Mucosa of gallbladder (tissue), 1 donor: ENCODE measurements around the gene C3orf22. TPM values are rescaled to one million over a fixed set of nuclear protein-coding genes. Genes with fewer than 3 reads are reported as not detected.
A peak's percentile ranks its signal among the peaks of the same experiment; 100 is the strongest.
"Not testable (repeated sequence)": the region's sequence is repeated elsewhere in the genome, so short reads cannot be mapped to it uniquely, and the experiment has no call there.

Experiments used
- DNase-seq: peaks from one replicate; pipeline ENCODE4 v3.0.0-alpha.2; 2020; ENCODE audit warnings: low spot score
- total RNA-seq: library from RNA; stranded (reverse); gene quantifications from one replicate; pipeline ENCODE4 v1.2.1, GENCODE V29; 2021
- donor health status: DM: no; HTN: no; CAD: no.

The C3orf22 gene
- total RNA-seq, 1 donor from 2014 or later, result not detected

DNA sequence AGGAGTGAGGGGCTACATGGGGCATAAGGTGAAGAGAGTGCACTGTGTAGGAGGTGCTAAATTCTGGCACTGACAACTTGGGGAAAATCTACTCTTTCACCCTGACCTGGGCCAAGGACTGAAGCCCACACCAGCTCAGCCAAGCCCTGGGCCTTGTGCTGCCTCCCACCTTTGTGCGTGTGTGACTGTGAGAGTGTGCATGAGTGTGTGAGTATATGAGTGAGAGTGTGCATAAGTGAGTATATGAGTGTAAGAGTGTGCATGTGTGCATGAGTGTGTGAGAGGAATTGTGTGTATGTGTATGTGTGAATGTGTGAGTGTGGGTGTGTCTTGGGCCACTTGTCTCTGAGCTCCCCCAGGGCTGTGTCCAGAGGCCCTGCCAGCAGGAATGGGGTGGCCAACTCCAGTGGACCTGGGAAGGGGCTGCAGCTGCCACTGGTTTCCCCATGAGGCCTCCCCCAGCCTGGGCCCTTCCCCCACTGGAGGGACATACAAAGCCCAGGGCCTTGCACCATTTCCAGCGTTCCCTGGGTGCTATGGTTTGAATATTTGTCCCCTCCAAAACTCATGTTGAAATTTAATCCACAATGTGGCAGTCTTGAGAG, 15.2 kb downstream of the C3orf22 start:
- no peak for DNase-seq

DNA sequence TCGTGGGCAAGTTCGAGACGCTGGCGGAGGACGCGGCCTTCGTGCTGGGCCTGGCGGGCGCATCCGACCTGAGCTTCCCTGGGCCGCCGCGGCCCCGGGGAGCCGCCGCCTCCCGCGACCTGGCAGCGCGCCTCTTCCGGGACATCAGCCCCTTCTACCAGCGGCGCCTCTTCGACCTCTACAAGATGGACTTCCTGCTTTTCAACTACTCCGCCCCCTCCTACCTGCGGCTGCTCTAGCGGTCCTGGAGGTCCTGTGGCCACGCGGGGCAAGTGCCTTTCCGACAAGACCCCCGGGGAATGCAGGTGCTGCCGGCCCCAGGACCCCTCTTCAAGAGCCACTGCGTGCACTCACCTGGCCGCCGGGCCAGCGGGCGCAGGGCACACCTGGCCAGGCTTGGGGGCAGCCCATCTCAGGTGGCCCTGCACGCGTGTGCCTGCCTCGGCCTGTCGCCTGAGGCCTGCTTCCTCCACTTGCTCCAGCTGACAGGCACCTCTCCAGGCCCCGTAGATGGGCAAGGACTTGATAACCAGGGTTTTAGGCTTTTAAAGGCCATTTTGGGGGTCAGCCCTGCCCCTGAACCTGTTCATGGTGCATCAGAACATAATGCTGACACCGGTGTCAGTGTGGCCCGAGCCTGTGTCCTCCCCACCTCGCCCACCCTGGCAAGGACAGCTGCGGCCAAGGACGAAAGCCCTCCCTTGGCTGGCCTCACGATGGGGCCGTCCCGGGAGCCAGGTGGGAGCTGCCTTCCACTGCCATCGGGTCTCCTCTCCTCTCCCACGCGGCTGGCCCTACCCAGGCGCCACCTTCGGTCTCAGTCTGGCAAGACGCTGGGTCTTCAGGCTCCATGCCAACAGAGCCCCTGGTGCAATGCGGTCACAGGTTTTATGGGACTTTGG, 16.1 kb downstream of the C3orf22 start:
- no peak for DNase-seq

GRCh38 chr3:126541628-126542339, 16.9 kb downstream of the C3orf22 start:
- DNase-seq, result no peak

- DNase-seq, result no peak
Measured at GRCh38 chr3:126540951-126541627, 17.6 kb downstream of the C3orf22 start.

GRCh38 chr3:126540342-126540849, 18.3 kb downstream of the C3orf22 start:
- peak; percentile 26 for DNase-seq

- DNase-seq, result no peak
Measured at GRCh38 chr3:126539558-126540250, 19.0 kb downstream of the C3orf22 start.

DNA sequence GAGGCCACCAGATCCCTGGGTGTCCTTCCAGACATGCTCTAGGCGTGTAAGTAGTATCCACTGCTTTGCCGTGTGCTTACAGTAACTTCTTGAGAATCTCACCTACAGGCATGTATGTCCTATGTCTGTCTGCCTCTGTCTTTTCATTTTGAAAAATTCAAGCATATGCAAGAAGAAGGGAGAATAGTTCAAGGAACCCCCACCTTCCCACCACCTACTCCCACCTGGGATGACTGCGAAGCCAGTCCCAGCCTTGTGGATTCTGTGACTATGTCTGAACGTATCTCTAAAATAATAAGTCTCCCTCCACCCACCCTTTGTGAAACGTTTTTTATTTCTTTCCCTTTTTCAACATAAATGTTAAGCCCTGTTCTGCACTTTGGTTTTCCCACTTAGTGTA, 19.8 kb downstream of the C3orf22 start:
- no peak for DNase-seq

DNA sequence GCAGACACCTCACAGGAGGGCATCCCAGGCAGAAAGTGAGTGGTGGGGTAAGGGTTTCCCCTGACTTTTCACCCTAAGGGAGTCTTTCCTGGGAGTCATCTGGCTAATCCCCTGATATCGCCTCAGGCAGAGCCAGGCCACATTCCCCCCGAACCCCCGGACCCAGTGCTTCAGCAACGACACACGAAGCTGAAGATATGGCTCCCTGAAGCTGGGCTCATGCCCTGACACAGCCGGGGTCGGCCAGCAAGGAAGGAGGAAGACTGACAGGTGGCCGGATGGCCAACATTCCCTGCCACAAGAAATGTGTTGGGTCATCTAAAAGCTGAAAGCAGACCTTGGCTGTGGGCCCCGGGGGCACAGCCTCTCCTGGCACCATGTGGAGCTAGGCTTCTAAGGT, 20.4 kb downstream of the C3orf22 start:
- DNase-seq, result no peak

- no peak for DNase-seq
Measured at GRCh38 chr3:126537730-126538281, 20.9 kb downstream of the C3orf22 start.

- DNase-seq, result no peak
Measured at GRCh38 chr3:126537116-126537729, 21.5 kb downstream of the C3orf22 start.

DNA sequence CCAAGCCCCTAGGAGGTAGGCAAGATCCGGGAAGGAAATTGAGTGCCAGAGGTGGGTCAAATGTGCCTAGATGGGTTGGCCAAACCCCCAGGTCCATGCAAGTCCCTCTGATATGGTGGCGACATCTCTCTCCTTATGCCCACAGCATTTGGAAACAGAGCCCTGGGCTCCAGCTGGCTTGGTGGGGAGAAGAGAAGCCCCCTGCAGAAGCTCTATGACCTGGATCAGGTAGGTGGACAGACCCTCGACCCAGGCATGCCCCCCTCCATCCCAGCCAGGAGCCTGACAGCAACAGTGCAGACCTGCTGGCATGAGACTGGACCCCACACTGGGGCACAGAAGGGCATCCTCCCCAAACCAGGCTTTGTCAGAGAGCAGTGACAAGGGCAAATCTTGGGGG, 22.6 kb downstream of the C3orf22 start:
- no peak for DNase-seq

GRCh38 chr3:126535636-126536035, 23.1 kb downstream of the C3orf22 start:
- DNase-seq, result no peak

DNA sequence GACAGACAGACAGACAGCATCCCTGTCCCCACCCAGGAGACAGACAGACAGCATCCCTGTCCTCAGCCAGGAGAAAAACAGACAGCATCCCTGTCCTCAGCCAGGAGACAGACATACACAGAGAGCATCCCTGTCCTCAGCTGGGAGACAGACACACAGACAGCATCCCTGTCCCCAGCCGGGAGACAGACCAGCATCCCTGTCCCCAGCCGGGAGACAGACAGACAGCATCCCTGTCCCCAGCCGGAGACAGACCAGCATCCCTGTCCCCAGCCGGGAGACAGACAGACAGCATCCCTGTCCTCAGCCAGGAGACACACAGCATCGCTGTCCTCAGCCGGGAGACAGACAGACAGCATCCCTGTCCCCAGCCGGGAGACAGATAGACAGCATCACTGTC, 24.0 kb downstream of the C3orf22 start:
- DNase-seq, result not testable (repeated sequence)

- no peak for DNase-seq
Measured at GRCh38 chr3:126533506-126533905, 25.2 kb downstream of the C3orf22 start.

GRCh38 chr3:126531051-126531330, 27.7 kb downstream of the C3orf22 start:
- no peak for DNase-seq

- no peak for DNase-seq
Measured at GRCh38 chr3:126530171-126531050, 28.3 kb downstream of the C3orf22 start.

DNA sequence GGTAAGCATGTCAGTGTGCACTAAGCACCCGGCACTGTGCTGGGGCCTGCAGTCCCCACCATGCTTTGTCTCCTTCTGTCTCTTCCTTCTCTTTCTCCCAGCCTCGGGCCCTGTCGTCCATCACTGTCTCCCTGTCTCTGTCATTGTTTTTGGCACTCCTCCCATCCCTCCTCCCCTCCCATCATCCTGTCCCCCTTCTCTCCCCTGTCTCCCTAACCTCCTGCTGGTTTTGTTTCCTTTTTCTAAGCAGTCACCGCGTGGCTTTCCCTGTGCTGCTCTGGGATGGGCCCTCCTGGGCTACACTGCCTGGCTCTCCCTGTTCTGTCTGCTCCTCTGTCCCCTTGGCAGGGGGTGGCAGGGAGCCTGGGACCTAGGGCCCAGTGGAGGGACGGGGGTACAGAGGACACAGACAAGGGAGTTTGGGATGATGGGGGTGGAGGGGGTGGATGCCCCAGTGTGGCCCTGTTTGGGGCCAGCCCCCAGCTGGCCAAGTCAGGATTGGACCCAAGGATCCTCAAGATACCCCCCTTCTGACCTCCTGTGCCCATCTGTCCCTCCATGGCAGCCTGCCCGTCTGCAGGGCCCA, 29.1 kb downstream of the C3orf22 start:
- no peak for DNase-seq

DNA sequence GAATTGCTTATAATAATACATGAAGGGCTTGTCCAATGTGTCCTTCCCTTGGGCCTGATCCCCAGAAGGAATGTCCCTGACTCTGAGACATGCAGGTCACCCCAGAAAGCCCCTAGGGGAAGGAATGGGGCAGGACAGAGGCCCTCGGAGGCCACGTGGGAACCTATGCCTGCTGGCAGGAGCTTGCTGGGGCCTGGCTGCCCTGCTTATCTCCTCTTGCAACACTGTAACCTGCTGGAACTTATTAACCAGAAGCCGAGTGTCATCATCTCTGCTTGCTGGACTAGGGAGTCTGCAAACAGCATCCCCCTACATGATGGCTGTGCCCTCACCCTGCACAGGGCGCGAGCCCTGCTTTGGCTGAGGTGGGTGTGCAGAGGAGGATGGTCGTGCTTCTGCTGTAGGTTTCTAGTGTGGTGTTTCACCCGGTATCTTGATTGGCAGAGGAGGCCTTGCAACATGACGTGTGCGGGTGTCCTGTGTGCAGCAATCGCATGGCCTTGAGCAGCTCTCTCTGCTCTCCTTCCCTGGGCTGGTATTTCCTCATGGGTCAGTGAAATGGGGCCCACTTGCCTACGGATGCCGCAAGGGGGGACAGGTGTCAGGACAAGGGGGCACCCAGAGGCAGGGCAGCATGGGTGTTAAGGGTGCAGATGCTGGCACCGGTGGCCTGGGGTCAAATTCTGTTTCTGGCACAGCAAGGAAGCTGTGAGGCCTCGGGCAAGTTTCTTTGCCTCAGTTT, 29.8 kb downstream of the C3orf22 start:
- DNase-seq, result peak; percentile 66

- no peak for DNase-seq
Measured at GRCh38 chr3:126528419-126528799, 30.3 kb downstream of the C3orf22 start.
